Measurements from ENCODE around the gene ZNF507. TPM values are rescaled to one million over a fixed set of nuclear protein-coding genes. Genes with fewer than 3 reads are reported as not detected.

Gene ZNF507
- total RNA-seq, 4 donors from 2014 or later = 12.2 to 29.6 (median 16.1) TPM

DNA sequence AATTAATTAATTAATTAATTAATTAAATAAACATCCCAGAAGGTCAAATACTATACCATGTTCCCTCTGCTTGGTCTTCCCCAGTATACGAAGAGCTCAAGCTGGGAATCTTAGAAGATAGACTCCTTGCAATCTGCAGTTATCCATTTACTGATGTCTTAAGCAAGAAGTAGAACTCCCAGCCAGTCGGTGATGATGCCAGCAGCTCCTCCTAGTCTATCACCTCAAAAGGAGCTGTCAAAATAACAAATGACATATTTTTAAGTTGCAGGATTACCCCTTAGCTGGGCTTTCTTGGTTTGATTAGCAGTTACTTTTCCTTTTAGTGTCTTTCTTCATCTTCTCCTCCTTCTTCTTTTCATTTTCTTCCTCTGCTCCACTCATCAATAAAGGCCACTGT, 6.0 kb upstream of the ZNF507 start:
- ATAC-seq (ENCODE audit: low FRiP score) (no peak), DNase-seq (ENCODE audit: low spot score) (no peak)
- TF ChIP-seq CTCF (IDR thresholded peaks at IDR 0.05) = no peak

- no peak for TF ChIP-seq CTCF (IDR thresholded peaks at IDR 0.05)
- no peak for ATAC-seq (ENCODE audit: low FRiP score)
- no peak for DNase-seq (ENCODE audit: low spot score)
Measured at GRCh38 chr19:32339988-32340874, 5.2 kb upstream of the ZNF507 start.

GRCh38 chr19:32342695-32343094, 2.7 kb upstream of the ZNF507 start:
- ATAC-seq (ENCODE audit: low FRiP score) = no peak
- no peak for DNase-seq (ENCODE audit: low spot score)
- no peak for TF ChIP-seq CTCF (IDR thresholded peaks at IDR 0.05)

DNA sequence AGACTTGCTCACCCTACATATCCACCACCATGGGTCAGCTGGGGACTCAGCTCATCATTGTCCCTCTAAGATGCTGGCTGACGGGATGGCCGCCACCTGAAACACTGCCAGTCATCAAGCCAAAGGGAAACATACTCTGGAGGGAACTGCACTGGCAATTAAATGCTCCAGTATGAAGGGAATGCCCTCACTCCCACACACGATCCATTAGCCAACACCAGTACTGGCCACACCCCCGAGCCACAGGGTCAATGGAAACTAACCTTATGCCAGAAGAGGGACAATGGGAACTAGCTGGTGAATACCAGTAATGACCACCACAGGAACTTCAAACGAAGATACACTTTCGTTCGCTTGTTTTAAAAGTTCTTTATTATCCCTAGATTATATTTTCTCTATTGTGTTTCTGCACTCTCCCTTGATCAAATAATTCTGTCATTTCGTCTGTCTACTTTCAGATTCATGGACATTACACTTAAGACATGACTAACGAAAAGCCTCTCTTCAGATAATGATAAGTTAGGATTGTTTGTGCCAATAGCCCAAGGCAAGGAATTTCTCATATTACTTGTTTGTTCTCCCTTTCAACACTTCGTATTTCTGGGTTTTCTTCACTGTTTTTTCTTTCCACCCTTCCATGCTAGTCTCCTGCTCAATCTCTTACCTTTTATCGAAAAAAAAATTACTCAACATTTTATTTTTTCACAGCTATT, 1.7 kb upstream of the ZNF507 start:
- no peak for TF ChIP-seq CTCF (IDR thresholded peaks at IDR 0.05)
- no peak for DNase-seq (ENCODE audit: low spot score)
- no peak for ATAC-seq (ENCODE audit: low FRiP score)

GRCh38 chr19:32346901-32347300, 1.5 kb downstream of the ZNF507 start:
- TF ChIP-seq CTCF (IDR thresholded peaks at IDR 0.05) = no peak
- DNase-seq (ENCODE audit: low spot score) = no peak
- ATAC-seq (ENCODE audit: low FRiP score) = no peak

- no peak for TF ChIP-seq CTCF (IDR thresholded peaks at IDR 0.05)
- no peak for ATAC-seq (ENCODE audit: low FRiP score)
- no peak for DNase-seq (ENCODE audit: low spot score)
Measured at GRCh38 chr19:32347573-32347972, 2.2 kb downstream of the ZNF507 start.

Data from omental fat pad (tissue), 4 donors.